NB4 (cell line): ENCODE data around the gene TP53BP1.

ENCODE experiments used
- MYC ChIP-seq: IDR thresholded peaks from 2 replicates; pipeline ENCODE4 v1.6.1; 2011; ENCODE audit warnings: low read depth, low read length
- POLR2A ChIP-seq: IDR thresholded peaks from 2 replicates; pipeline ENCODE4 v1.6.1; 2011; ENCODE audit warnings: mild to moderate bottlenecking; ENCODE audit not compliant: insufficient read length; ENCODE audit errors: extremely low read depth
- TF ChIP-seq, protein P1 (sequence below): IDR thresholded peaks from 2 replicates; pipeline ENCODE4 v1.6.1; 2011; ENCODE audit warnings: low read depth, low read length
- TF ChIP-seq, protein P2 (sequence below): IDR thresholded peaks from one replicate; pipeline ENCODE4 v1.5.1; 2012; ENCODE audit warnings: low read depth, low read length

GRCh38 chr15:43469867-43470266, 23.1 kb downstream of the TP53BP1 start:
- TF ChIP-seq, protein P1, sequence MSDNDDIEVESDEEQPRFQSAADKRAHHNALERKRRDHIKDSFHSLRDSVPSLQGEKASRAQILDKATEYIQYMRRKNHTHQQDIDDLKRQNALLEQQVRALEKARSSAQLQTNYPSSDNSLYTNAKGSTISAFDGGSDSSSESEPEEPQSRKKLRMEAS, result no peak
- TF ChIP-seq, protein P2, sequence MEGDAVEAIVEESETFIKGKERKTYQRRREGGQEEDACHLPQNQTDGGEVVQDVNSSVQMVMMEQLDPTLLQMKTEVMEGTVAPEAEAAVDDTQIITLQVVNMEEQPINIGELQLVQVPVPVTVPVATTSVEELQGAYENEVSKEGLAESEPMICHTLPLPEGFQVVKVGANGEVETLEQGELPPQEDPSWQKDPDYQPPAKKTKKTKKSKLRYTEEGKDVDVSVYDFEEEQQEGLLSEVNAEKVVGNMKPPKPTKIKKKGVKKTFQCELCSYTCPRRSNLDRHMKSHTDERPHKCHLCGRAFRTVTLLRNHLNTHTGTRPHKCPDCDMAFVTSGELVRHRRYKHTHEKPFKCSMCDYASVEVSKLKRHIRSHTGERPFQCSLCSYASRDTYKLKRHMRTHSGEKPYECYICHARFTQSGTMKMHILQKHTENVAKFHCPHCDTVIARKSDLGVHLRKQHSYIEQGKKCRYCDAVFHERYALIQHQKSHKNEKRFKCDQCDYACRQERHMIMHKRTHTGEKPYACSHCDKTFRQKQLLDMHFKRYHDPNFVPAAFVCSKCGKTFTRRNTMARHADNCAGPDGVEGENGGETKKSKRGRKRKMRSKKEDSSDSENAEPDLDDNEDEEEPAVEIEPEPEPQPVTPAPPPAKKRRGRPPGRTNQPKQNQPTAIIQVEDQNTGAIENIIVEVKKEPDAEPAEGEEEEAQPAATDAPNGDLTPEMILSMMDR, result no peak
- no peak for TF ChIP-seq POLR2A
- no peak for TF ChIP-seq MYC
